HG02852 (cell line): ENCODE data around the gene TWIST2.

Source experiments
- ATAC-seq: cut with Tn5 transposase; IDR thresholded peaks from one replicate; pipeline ENCODE4 v1.9.1; 2021; ENCODE audit warnings: mild to moderate bottlenecking, moderate library complexity; ENCODE audit not compliant: unreplicated experiment

Gene TWIST2

GRCh38 chr2:238916176-238916874 lies 68.4 kb downstream of the TWIST2 start:
- no peak for ATAC-seq

DNA sequence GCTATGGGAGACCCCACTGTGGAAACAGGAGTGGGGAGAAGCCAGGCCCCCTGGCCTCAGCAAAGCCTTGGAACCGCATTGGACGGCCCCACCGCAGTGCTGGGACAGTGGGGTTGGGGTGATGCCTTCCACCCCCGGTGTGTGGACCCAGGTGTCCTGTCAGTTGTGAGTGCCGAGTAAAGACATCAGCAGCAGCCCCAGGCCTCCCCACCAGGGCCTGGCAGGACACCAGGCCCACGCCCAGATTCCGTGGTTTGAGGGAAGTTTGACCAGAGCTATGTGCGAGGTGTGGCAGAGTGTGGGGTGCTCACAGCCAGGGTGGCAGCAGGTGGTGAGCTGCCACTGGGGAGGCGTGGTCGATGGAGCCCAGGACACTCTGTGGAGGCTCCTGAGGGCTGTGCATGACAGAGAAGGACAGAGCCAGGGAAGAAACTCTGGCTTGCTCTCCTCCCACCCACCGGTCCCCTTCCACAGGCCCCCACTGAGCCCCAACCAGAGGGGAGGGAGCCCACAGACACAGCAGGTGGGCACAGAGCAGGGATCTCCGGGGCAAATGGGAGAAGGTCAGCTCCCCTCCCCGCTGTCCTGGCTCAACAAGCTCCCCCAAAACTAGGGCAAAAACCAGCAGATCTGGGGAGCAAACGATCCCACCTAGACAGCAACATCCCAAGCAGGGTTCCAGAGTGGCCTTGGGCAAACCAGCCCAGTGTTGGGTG lies 69.1 kb downstream of the TWIST2 start:
- no peak for ATAC-seq

- ATAC-seq, result no peak
These were observed 71.4 kb downstream of the TWIST2 start for GRCh38 chr2:238919307-238919706.

- ATAC-seq, result no peak
These were observed 72.2 kb downstream of the TWIST2 start for GRCh38 chr2:238920053-238920452.

GRCh38 chr2:238920601-238921001 lies 72.7 kb downstream of the TWIST2 start:
- no peak for ATAC-seq

DNA sequence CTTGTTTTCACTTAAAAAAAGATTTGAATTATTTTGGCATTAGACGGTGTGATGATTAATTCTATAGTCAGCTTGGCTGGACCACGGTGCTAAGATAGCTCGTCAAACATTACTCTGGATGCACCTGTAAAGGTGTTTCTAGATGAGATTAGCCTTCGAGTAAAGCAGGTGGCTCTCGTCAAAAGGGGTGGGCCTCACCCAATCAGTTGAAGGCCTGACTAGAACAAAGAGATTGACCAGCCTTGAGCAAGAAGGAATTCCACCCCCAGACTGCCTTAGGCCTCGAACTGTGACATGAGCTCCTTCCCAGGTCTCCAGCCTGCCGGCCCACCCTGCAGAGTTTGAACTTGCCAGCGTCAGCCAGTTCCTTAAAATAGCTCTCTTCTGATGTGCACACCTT lies 73.4 kb downstream of the TWIST2 start:
- ATAC-seq, result no peak

DNA sequence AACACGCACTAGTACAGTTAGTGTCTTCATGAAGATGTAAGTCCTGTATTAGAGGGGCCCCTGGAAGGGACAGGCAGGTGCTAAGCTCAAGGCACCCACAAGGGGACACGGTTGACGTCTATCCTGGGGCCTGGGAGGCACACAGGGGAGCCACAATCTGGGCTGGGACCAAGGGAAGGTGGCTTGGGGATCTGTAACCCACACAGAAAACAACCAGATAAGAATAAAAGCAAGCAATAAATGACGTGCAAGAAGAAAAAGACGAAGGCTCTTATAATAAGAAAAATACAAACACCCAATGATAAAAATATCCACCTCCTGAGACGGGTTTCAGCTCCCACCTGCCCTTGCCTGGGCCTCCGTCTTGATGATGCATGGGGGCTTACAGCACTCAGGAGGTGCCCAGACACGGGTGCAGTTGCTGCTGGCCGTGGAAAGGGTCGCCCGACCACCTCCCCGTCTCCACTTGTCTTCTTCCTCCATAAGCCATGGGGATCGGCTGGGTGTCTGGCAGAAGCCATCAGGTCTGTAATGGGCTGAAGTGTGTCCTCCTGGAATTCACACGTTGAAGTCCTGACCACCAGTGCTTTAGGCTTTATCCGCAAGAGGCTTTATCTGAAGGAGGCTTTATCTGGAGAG lies 73.9 kb downstream of the TWIST2 start:
- no peak for ATAC-seq

- no peak for ATAC-seq
These were observed 74.5 kb downstream of the TWIST2 start for GRCh38 chr2:238922435-238922834.

GRCh38 chr2:238924032-238924431 lies 76.1 kb downstream of the TWIST2 start:
- no peak for ATAC-seq

- no peak for ATAC-seq
These were observed 76.9 kb downstream of the TWIST2 start for GRCh38 chr2:238924796-238925195.

DNA sequence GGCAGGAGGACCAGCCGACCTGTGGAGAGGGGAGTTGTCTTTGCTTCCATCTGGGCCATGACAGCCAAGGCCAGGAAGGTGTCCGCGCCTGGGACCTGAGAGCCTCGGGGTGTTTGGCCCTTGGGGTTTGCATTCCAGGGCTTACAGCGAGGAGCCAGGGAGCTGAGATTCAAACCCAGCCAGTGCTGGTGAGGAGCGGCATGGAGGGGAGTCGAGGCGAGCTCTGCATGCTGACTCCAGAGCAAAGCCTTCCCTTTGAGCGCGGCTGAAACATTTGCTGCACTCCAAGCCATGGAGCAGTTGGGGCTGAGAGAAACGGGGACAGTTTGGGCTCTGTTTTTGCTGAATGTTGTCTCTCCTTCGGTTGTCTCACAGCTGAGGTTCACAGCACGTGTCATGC lies 77.4 kb downstream of the TWIST2 start:
- ATAC-seq, result no peak

- no peak for ATAC-seq
These were observed 78.1 kb downstream of the TWIST2 start for GRCh38 chr2:238925816-238926521.

GRCh38 chr2:238926761-238927611 lies 79.1 kb downstream of the TWIST2 start:
- ATAC-seq, result no peak

DNA sequence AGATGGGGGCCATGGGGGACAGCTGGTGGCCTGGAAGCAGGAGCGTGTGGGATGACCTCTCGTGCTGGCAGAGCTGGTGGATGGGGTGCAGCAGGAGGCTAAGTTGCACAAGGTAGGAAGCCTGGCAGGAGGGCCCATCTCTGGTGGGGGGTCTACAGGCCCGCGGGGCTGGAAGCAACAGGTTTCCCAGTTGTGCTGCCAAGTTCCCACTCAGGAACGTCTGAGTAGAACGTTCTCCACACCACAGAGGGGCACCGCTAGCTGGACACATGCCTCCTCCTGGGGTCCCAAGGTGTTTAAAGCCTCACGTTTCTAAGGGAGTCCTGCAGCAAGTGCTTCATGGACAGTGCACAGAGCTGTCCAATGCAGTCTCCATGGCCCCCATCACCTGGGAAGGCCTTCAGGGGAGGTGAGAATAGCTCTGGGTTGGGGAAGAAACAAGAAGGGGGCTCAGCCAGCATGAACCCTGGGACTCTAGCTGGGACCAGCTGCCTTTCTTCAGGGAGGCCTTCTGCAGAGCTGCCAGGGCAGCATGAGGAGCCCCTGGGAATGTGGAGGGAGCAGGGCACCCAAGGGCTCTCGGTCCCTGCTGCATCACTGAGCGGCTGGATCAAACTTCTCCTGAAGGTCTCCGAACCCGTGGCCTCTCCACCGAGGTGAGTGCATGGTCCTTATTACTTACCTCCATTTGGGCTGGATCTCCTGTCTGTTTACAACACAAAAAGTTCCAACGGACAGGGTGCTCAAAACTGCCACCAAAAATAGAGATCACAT lies 80.0 kb downstream of the TWIST2 start:
- no peak for ATAC-seq

GRCh38 chr2:238928520-238929241 lies 80.8 kb downstream of the TWIST2 start:
- no peak for ATAC-seq

- ATAC-seq, result no peak
These were observed 81.6 kb downstream of the TWIST2 start for GRCh38 chr2:238929242-238930081.

DNA sequence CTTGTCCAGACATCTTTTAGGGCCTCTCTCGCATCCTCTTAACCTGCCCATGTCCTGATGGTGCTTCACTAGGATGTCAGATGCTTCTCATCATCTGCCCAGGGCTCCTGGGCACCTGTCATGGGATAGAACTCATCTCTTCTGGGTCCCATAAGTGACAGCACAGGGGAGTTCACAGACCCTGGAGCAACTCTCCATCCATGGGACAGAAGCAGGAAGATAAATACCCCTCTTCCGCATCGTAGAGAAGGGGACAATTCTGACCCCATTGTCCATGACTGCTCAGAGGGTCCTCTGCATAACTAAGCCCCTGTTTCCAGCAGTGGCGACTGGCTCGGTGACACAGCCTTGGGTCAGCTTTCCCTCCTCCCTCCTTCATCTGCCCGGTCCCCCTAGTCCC lies 82.3 kb downstream of the TWIST2 start:
- ATAC-seq, result no peak
